Occipital lobe (tissue), 3 donors: ENCODE results near the gene PRR16. TPM values are rescaled to one million over a fixed set of nuclear protein-coding genes. Genes with fewer than 3 reads are reported as not detected.

Source experiments
- DNase-seq: peaks from one replicate; lab custom pipeline; 2025; lab: John Stamatoyannopoulos, UW
- small RNA-seq: library from RNA; depleted of rRNA; stranded (forward); fragments of <200 nt; gene quantifications from one replicate; pipeline ENCODE3, GENCODE V24; 2014
- total RNA-seq: library from RNA; depleted of rRNA; stranded (reverse); fragments of >200 nt; gene quantifications from one replicate; pipeline ENCODE4 v1.2.3, GENCODE V29; 2014

Gene PRR16
- total RNA-seq, 1 donor from 2014 or later = 6.1 TPM

DNA sequence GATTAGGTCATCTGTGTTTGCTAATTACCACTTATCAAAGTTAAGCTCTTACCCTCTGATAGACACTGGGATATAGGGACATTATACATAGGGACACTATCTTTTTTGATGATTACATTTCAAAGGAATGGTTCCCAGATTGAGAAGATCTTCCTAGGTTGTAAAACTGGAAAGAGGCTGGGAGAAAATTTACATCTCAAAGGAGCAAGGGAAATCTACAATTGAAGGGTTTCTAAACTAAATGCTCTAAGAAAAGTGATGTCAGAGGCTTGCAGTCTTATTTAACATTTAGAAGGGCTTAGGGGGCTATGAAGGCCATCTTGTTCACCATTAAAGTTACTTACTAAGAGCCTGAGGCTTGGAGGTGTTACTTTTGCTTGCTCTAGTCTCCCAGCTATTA lies 242.8 kb downstream of the PRR16 start:
- no peak for DNase-seq

DNA sequence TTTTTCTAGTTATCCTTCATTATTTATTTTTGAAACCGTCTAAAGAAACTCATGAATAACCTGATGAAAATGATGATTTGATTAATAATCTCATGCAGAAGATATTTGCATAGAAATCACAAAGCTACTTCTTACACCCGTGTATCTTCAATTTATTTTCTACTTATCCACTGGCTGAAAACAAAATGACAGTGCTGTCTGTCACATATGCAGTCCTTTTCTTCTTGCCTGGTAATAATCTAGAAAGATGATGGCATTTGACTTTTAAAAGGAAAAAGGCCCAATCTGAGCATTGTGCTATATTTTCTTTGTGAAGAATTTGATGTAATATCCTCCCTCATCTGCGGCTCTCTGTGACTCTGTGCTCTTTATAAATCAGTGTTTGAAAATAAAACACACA lies 253.3 kb downstream of the PRR16 start:
- no peak for DNase-seq

DNA sequence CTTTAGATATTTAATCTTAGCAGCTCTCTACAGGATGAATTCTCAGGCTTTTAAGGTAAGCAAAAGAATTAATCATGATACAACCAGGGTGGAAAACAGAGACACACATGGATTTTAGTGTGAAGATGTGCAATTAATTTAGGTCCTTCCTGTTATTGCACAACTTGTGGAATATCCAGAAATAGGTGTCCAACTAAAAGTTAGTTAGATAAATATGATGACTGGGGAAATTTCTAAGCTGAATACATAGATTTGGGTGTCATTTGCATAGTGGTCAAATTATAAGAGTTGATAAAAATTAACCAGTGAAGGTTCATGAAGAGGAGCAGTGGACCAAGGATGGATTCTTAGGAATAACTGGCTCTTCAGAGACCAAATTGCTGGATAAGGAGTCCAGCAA lies 266.1 kb downstream of the PRR16 start:
- DNase-seq = no peak

DNA sequence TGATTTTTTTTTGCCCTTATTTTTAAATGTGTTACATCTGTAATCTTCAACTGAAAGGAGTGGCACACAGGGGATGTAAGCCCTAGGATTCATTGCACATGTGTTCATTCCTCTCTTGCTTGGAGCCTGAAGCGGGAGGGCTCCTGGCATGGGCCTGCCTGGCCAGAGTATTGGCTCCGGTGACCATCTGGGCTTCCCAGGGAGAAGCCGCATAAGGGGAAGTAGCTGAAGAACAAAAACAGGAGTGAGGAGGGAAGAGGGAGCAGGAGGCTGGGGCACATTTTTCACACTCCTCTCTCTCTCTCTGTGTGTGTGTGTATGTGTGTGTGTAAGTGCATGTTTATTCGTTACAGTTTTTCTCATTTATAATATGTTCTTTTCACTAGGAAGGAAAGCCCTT lies 269.9 kb downstream of the PRR16 start:
- no peak for DNase-seq

DNA sequence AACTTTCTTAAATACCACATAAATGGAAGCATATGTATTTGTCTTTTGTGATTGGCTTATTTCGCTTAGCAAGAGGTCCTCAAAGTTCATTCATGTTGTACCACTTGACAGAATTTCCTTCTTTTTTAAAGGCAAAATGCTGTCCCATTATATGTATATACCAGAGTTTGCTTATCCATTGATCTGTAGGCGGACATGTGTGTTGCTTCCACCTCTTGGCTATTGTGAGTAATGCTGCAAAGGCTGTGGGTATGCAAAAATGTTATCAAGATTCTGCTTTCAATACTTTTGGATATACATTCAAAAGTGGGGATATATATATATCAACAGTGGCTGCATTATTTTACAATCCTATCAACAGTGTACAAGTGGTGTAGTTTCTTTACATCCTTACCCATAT lies 271.0 kb downstream of the PRR16 start:
- DNase-seq = no peak

Small RNA genes lying within 50 kb of the gene (small RNA-seq; reads per million reads assigned to genes)
- gene PRELID3BP8 = not detected
- gene RNU4-69P = not detected
